ENCODE measurements around the gene MRPL48.

The MRPL48 gene

GRCh38 chr11:73889019-73889418 lies 101.3 kb downstream of the MRPL48 start:
- no peak overlapping the region for H3K4me3 ChIP-seq (ENCODE audit: low read length)
- no peak for TF ChIP-seq CTCF (conservative IDR thresholded peaks at IDR 0.05; ENCODE audit: low read length)
- peak; percentile 27 for DNase-seq (ENCODE audit: low read depth)

GRCh38 chr11:73889536-73889935 lies 101.9 kb downstream of the MRPL48 start:
- no peak for DNase-seq (ENCODE audit: low read depth)
- no peak for TF ChIP-seq CTCF (conservative IDR thresholded peaks at IDR 0.05; ENCODE audit: low read length)
- H3K4me3 ChIP-seq (ENCODE audit: low read length) = no peak overlapping the region

- no peak overlapping the region for H3K4me3 ChIP-seq (ENCODE audit: low read length)
- no peak for TF ChIP-seq CTCF (conservative IDR thresholded peaks at IDR 0.05; ENCODE audit: low read length)
- no peak for DNase-seq (ENCODE audit: low read depth)
These were observed 105.4 kb downstream of the MRPL48 start for GRCh38 chr11:73893041-73893440.

- peak; percentile 43 for DNase-seq (ENCODE audit: low read depth)
- H3K4me3 ChIP-seq (ENCODE audit: low read length) = no peak overlapping the region
- no peak for TF ChIP-seq CTCF (conservative IDR thresholded peaks at IDR 0.05; ENCODE audit: low read length)
These were observed 107.2 kb downstream of the MRPL48 start for GRCh38 chr11:73894725-73895335.

- no peak for TF ChIP-seq CTCF (conservative IDR thresholded peaks at IDR 0.05; ENCODE audit: low read length)
- no peak for DNase-seq (ENCODE audit: low read depth)
- no peak overlapping the region for H3K4me3 ChIP-seq (ENCODE audit: low read length)
These were observed 114.6 kb downstream of the MRPL48 start for GRCh38 chr11:73902303-73902702.

GRCh38 chr11:73907191-73907590 lies 119.5 kb downstream of the MRPL48 start:
- peak; percentile 26 for TF ChIP-seq CTCF (conservative IDR thresholded peaks at IDR 0.05; ENCODE audit: low read length)
- peak; percentile 23 for DNase-seq (ENCODE audit: low read depth)
- no peak overlapping the region for H3K4me3 ChIP-seq (ENCODE audit: low read length)

GRCh38 chr11:73912026-73912425 lies 124.4 kb downstream of the MRPL48 start:
- DNase-seq (ENCODE audit: low read depth) = no peak
- no peak overlapping the region for H3K4me3 ChIP-seq (ENCODE audit: low read length)
- no peak for TF ChIP-seq CTCF (conservative IDR thresholded peaks at IDR 0.05; ENCODE audit: low read length)

All from AG10803 (cell line).